ENCODE results near the gene TUBB3.

DNA sequence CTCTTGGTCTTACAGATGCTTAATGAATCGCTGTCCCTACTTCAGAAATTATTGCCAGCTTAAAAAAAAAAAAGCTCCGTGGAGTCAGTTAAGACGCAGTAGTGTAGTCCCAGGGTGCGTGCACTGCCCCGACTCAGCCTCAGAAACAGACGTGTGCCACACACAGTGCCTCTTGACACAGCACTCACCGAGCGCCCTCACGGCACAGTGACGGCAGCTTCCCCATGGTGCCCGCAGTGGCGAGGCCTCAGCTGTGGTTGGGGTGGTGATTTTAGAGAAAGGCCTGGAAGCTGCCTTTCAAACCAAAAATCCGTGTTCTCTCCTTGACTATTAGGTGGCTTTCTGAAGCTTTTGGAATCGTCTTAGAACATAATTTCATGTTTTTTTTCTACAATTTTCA is 35.9 kb upstream of the TUBB3 start:
- TF ChIP-seq POLR2A (IDR thresholded peaks at IDR 0.05) = no peak
- TF ChIP-seq, protein P1, sequence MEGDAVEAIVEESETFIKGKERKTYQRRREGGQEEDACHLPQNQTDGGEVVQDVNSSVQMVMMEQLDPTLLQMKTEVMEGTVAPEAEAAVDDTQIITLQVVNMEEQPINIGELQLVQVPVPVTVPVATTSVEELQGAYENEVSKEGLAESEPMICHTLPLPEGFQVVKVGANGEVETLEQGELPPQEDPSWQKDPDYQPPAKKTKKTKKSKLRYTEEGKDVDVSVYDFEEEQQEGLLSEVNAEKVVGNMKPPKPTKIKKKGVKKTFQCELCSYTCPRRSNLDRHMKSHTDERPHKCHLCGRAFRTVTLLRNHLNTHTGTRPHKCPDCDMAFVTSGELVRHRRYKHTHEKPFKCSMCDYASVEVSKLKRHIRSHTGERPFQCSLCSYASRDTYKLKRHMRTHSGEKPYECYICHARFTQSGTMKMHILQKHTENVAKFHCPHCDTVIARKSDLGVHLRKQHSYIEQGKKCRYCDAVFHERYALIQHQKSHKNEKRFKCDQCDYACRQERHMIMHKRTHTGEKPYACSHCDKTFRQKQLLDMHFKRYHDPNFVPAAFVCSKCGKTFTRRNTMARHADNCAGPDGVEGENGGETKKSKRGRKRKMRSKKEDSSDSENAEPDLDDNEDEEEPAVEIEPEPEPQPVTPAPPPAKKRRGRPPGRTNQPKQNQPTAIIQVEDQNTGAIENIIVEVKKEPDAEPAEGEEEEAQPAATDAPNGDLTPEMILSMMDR (IDR thresholded peaks at IDR 0.05) = no peak

Data from breast epithelium (tissue), 3 donors.